ENCODE measurements around the gene DUSP22.

The DUSP22 gene

DNA sequence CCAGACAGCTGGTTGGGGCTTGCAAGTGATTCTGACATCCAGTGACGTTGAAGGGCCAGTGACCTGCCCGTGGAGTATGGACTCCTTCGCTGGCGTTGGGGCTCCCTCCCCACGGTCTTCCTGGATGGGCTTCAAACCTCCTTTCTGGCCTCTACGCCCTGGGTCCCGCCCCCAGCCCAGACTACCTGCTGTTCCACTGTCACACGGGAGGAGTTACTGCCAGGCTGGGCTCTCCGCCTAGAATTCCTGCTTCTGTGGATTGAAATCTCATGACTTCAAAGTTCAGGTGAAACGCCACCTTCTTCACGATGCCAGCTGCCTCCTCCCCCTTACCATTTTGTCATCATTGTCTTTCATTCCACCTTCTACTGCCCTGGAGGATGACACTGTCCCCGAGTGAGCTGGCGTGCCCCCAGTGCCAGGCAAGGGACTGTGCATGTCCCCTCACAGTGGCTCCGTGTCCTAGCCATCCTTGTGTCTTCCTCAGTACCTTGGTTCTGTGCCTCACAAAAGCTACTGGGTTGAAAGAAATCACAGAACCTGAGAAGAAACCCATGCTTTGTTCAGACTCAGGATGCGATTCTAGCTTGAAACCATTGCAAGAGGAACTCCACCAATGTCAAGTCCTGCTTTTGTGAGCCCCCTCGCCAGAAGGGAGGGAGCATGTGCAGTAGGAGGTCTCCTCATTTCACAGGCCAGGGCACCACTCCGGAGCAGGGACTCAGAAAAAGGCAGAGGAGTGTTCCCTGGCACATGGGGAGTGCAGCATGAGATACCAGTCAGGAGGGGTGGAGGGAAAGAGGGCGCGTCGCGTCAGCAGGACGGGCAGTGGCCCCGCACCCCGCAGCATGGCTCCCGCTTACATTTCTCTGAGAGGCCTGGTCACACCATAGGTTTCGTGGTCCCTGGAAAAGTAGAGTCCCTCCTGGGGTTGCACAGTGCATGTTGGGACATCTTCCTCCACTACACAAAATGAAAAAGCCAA is 88.2 kb downstream of the DUSP22 start:
- H3K27ac Mint-ChIP-seq (ENCODE audit: low read depth), result no peak overlapping the region
- no peak for ATAC-seq (replicated peaks; ENCODE audit: extremely low read depth, poor library complexity, severe bottlenecking)
- no peak for DNase-seq (ENCODE audit: low spot score in 2 of 2)
- H3K27me3 Mint-ChIP-seq, result peaks cover 69% of the 10 kb centered on the region
- H3K4me1 Mint-ChIP-seq, result peaks cover 19% of the 10 kb centered on the region
- no peak overlapping the region for H3K4me3 Mint-ChIP-seq
- H3K36me3 Mint-ChIP-seq (ENCODE audit: insufficient read depth), result peaks cover 3% of the 10 kb centered on the region
- no peaks in the 10 kb centered on the region for H3K9me3 Mint-ChIP-seq

DNA sequence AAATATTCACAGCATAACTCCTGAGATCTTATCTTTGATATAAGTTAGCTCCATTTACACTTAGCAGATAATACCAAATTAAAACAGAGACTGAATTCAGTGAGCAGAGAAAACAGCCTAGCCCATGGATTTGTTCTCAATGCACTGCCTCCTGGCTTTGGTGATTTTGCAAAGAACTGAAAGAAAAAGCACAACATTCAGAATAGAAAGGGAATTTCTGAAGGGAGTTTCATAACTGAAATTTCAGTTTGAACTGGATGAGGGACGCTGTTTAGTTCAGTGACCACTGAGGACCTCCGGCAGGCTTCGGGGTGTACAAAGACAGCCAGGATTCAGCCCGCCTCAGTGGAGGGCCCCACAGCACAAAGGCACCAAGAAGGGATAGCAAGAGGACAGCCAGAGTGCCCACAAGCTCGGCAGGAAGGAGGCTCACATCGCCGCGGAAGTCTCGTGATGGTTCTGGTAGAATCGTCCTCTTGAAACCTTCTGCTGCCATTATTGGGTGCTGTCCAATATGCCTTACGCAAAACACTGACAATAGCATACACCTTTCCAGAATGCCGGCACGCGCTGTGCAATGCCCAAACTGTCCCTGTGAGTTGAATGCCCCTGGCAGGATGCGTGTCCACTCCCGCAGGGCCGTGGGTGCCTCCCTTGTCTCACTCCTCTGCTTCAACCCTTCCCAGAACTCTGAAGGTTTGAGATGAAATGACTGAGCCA is 89.6 kb downstream of the DUSP22 start:
- Mint-ChIP-seq H3K36me3 (ENCODE audit: insufficient read depth) (peaks cover 3% of the 10 kb centered on the region), H3K9me3 (no peaks in the 10 kb centered on the region), H3K4me1 (peaks cover 17% of the 10 kb centered on the region), H3K27ac (ENCODE audit: low read depth) (no peak overlapping the region), H3K4me3 (no peak overlapping the region), H3K27me3 (peaks cover 69% of the 10 kb centered on the region)
- ATAC-seq (replicated peaks; ENCODE audit: extremely low read depth, poor library complexity, severe bottlenecking) (no peak), DNase-seq (ENCODE audit: low spot score in 2 of 2) (no peak)

DNA sequence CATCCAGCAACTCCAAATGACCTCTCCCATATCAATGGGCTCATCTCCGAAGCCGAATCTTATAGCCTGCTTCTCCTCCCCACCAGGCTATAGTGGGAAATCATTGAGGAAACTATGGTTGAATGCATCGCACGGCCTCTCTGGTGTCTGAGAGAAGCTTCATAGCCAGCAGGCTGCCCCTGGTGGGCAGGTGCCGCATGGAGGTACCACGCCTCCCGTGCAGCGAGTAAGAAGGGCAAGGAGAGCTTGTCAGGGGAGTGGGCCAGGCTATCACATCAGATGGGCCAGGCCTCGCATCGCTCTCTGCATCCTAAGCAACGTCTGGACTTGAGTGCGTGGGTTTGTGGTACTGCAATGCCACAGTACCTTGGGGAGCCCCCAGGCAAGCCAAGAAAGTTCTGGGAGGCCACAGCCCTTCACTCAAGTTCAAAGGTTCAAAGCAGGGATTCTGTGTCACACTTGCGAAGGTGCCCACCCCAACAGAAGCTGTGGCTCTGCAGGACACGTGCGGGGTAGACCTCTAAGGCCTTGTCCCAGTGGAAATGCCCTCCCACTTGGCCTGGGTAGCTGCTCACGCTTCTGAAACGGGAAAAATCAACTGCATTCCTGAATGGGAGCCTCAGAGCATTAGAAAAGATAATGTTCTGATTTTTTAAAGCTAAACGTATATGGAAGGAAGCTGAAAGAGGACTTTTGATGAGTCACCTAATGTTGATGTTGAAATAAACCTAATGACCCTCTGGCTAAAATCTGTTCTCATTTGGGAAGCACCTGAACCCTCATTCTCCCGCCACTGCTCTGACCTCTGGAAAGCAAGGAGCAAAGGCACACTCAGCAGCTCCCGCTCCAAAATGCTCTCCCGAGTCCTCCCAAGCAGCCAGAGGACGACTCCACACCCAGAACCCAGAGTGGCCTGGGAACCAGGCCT is 90.9 kb downstream of the DUSP22 start:
- peaks cover 12% of the 10 kb centered on the region for H3K4me1 Mint-ChIP-seq
- H3K4me3 Mint-ChIP-seq, result no peak overlapping the region
- H3K27me3 Mint-ChIP-seq, result peaks cover 69% of the 10 kb centered on the region
- DNase-seq (ENCODE audit: low spot score in 2 of 2) (no peak), ATAC-seq (replicated peaks; ENCODE audit: extremely low read depth, poor library complexity, severe bottlenecking) (no peak)
- H3K27ac Mint-ChIP-seq (ENCODE audit: low read depth), result no peak overlapping the region
- peaks cover 3% of the 10 kb centered on the region for H3K36me3 Mint-ChIP-seq (ENCODE audit: insufficient read depth)
- H3K9me3 Mint-ChIP-seq, result no peaks in the 10 kb centered on the region

DNA sequence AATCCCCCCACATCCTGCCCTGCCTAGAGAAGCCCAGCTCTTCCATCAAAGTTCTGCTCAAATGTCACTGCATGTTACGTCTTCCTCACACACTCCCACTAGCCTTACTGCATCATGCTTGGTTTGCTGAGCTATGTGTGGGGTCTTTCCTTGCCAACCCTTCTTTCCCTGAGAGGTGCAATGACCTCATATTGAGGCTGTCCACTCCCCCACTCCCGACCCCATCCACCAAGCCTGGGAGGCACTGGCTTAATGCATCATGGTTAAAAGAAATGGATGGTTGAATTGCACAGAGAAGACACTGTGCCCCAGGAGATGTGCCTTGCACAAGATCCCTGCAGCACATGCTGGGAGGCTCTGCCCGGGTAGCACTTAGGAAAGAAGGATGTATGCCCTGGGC is 91.6 kb downstream of the DUSP22 start:
- ATAC-seq (replicated peaks; ENCODE audit: extremely low read depth, poor library complexity, severe bottlenecking), result no peak
- H3K36me3 Mint-ChIP-seq (ENCODE audit: insufficient read depth), result peaks cover 3% of the 10 kb centered on the region
- H3K27me3 Mint-ChIP-seq, result peaks cover 69% of the 10 kb centered on the region
- H3K4me1 Mint-ChIP-seq, result peaks cover 12% of the 10 kb centered on the region
- H3K27ac Mint-ChIP-seq (ENCODE audit: low read depth), result no peak overlapping the region
- H3K9me3 Mint-ChIP-seq, result no peaks in the 10 kb centered on the region
- no peak overlapping the region for H3K4me3 Mint-ChIP-seq
- no peak for DNase-seq (ENCODE audit: low spot score in 2 of 2)

DNA sequence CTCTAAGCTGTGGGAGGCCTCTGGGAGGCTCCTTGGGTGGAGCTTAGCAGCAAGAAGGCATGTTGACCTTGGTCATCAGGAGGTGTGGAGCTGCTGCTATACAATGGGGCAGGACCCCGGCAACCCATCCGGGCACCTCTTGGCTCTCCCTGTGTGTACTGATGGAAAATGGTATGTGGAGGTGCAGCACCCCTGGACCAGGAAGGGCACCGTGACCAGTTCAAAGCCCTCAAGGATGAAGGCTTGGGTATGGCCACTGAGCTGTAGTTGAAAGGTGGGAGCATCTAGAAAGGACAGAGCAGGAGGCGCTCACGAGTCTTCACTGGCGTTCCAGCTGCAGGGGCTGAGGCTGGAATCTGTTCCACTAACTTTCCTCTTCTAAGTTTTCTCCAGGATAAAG is 92.6 kb downstream of the DUSP22 start:
- ATAC-seq (replicated peaks; ENCODE audit: extremely low read depth, poor library complexity, severe bottlenecking) (no peak), DNase-seq (ENCODE audit: low spot score in 2 of 2) (no peak)
- Mint-ChIP-seq H3K27me3 (peaks cover 65% of the 10 kb centered on the region), H3K27ac (ENCODE audit: low read depth) (no peak overlapping the region), H3K9me3 (no peaks in the 10 kb centered on the region), H3K36me3 (ENCODE audit: insufficient read depth) (peaks cover 3% of the 10 kb centered on the region), H3K4me3 (no peak overlapping the region), H3K4me1 (peaks cover 13% of the 10 kb centered on the region)

DNA sequence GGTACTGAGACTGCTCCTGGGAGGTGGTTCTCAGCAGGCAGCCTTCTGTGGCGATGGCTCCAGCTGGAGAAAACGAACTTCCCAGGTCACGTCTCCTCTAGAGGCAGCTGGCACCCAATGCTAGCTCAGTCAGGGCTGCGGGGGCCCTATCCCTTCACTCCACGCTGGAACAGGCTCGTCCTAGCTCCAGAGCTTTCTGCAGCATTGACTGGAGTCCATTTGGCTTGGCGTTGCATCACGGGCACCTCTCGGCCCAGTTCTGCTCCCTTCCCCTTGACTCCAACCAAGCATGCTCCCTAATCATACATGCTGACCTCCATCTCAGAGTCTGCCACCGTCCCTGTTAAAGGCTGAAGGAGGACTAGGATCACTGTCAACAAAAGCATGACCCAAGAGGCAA is 93.3 kb downstream of the DUSP22 start:
- no peak overlapping the region for H3K27ac Mint-ChIP-seq (ENCODE audit: low read depth)
- peaks cover 57% of the 10 kb centered on the region for H3K27me3 Mint-ChIP-seq

DNA sequence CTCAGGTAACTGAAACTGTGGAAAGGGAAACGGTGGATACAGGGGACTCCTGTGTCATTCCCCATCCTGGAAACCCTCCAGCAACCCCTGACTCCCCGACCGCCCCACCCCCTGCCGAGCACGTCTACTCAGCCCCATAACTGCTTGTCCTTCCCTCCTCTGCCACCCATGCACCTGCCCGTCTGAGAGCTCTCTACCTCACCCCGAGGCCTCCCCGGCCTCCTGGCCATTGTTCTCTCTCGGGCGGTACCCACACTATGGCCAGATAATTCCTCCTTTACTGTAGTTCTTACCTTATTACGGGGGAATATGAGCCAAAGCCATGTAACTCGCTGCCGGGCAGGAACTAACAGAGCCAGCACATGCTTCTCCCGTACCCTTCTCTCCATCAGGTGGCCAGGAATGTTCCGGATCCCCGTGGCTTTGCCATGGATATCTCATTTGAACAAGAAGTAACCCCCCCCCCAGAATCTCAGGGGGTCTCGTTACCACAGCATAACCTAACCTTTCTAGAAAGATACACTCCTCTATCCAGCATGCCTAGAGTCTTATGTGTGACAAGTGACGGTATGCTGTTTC is 94.5 kb downstream of the DUSP22 start:
- peaks cover 15% of the 10 kb centered on the region for H3K4me1 Mint-ChIP-seq
- no peak overlapping the region for H3K4me3 Mint-ChIP-seq
- H3K9me3 Mint-ChIP-seq, result no peaks in the 10 kb centered on the region
- peaks cover 3% of the 10 kb centered on the region for H3K36me3 Mint-ChIP-seq (ENCODE audit: insufficient read depth)
- no peak for DNase-seq (ENCODE audit: low spot score in 2 of 2)
- peaks cover 46% of the 10 kb centered on the region for H3K27me3 Mint-ChIP-seq
- no peak for ATAC-seq (replicated peaks; ENCODE audit: extremely low read depth, poor library complexity, severe bottlenecking)
- H3K27ac Mint-ChIP-seq (ENCODE audit: low read depth), result no peak overlapping the region

More for the DNA sequence above, 93.3 kb downstream of the DUSP22 start:
- ATAC-seq (replicated peaks; ENCODE audit: extremely low read depth, poor library complexity, severe bottlenecking) (no peak), DNase-seq (ENCODE audit: low spot score in 2 of 2) (no peak)
- H3K36me3 Mint-ChIP-seq (ENCODE audit: insufficient read depth), result peaks cover 3% of the 10 kb centered on the region
- no peak overlapping the region for H3K4me3 Mint-ChIP-seq
- no peaks in the 10 kb centered on the region for H3K9me3 Mint-ChIP-seq
- H3K4me1 Mint-ChIP-seq, result peaks cover 16% of the 10 kb centered on the region

DNA sequence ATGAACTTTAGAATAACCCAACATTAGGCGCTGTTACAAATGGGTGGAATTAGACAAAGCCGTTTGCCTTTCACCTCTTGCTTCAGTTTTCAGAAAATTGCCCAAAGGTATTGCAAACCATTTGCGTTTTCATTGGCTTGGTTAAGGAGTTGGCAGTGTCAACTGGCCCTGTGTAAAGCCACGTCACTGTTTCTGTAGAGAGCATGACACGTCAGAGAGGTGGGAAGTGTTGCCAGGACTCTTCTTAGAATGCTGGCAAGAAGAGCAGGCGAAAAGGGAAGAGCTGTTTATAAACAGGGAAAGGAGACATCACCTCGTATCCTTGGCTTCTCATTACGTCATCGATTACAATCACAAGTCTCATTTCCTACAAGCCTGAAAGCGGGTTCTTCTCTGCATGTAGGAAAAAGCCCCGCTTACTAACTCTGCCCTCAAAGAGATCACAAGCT is 95.0 kb downstream of the DUSP22 start:
- DNase-seq (ENCODE audit: low spot score in 2 of 2) (no peak), ATAC-seq (replicated peaks; ENCODE audit: extremely low read depth, poor library complexity, severe bottlenecking) (no peak)
- H3K4me1 Mint-ChIP-seq, result peaks cover 13% of the 10 kb centered on the region
- peaks cover 5% of the 10 kb centered on the region for H3K36me3 Mint-ChIP-seq (ENCODE audit: insufficient read depth)
- H3K9me3 Mint-ChIP-seq, result no peaks in the 10 kb centered on the region
- no peak overlapping the region for H3K4me3 Mint-ChIP-seq
- peaks cover 40% of the 10 kb centered on the region for H3K27me3 Mint-ChIP-seq
- no peak overlapping the region for H3K27ac Mint-ChIP-seq (ENCODE audit: low read depth)

DNA sequence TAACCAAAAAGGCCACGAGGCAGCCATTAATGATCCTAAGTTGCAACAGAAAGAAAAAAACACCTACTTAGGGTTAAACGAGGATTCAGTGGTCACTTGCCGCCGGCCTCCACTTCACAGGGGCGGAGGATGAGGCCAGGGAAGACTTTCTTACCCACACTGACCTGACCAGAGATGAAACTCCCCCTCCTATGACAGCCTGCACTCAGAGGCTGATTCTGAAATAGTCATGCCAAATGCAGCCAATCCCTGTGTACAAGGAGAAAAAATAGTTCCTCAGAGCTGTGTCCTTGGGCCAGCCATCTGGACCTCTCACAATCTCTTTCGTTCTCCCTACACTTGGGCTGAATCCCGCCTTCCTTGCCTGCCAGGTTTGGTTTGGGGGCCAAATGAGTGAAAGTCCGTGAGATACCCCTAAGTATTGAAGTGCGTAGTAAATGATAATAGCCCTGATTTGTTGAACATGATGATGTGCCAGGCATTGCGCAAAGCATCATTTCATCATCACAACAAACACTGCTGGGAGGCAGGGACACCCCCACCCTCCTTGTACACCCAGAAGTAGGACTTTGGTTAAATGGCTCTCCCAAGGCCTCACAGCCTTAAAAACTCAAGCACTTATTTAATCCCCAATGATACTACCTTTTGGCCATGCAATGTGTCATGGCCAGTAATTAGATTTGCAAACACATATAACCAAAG is 96.1 kb downstream of the DUSP22 start:
- Mint-ChIP-seq H3K36me3 (ENCODE audit: insufficient read depth) (peaks cover 7% of the 10 kb centered on the region), H3K9me3 (no peaks in the 10 kb centered on the region), H3K27me3 (peaks cover 35% of the 10 kb centered on the region), H3K27ac (ENCODE audit: low read depth) (no peak overlapping the region), H3K4me1 (peaks cover 21% of the 10 kb centered on the region), H3K4me3 (no peak overlapping the region)
- DNase-seq (ENCODE audit: low spot score in 2 of 2) (no peak), ATAC-seq (replicated peaks; ENCODE audit: extremely low read depth, poor library complexity, severe bottlenecking) (no peak)

DNA sequence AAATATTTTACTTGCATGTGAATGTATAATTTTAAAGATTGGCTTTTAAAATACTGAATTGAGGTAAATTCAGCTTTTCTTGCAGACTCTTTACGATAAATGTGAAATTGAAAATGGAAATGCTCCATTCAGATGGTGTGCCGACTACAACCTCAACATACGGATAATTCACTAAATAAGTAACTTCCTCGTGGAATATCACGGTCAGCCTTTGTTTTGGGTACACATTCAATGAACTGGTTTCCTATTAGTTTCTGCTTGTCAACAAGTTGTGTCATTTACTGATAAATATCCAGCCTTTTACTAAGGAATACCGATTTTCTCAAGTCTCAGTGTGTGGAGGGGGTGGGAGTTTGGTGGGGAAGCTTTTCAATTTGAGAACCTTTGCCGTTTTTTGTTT is 96.9 kb downstream of the DUSP22 start:
- Mint-ChIP-seq H3K4me3 (peak overlapping the region; percentile 87), H3K4me1 (peaks cover 28% of the 10 kb centered on the region), H3K27ac (ENCODE audit: low read depth) (no peak overlapping the region), H3K27me3 (peaks cover 35% of the 10 kb centered on the region), H3K36me3 (ENCODE audit: insufficient read depth) (peaks cover 11% of the 10 kb centered on the region), H3K9me3 (no peaks in the 10 kb centered on the region)
- ATAC-seq (replicated peaks; ENCODE audit: extremely low read depth, poor library complexity, severe bottlenecking), result no peak
- no peak for DNase-seq (ENCODE audit: low spot score in 2 of 2)

DNA sequence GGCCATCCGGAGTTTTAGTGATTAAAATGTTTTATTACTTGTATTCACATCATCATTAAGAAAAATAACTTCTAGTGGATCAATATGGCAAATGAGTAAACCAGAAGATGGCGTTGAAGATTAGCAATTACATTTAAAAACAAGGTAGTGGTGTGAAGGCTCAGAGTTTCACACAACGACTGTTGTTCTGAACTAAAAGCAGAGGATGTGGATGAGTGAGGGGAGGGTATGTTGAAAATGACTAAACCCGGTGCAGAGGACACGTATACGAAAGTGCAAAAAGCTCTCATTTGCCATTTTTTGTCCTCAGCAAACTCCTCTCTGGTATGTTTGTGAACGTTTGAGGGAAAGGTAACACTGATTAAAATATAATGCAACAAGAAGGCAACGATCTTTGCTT is 97.3 kb downstream of the DUSP22 start:
- Mint-ChIP-seq H3K4me3 (peak overlapping the region; percentile 87), H3K27ac (ENCODE audit: low read depth) (peak overlapping the region; percentile 60), H3K9me3 (no peaks in the 10 kb centered on the region), H3K4me1 (peaks cover 28% of the 10 kb centered on the region), H3K36me3 (ENCODE audit: insufficient read depth) (peaks cover 11% of the 10 kb centered on the region), H3K27me3 (peaks cover 31% of the 10 kb centered on the region)
- ATAC-seq (replicated peaks; ENCODE audit: extremely low read depth, poor library complexity, severe bottlenecking) (peak; percentile 48), DNase-seq (ENCODE audit: low spot score in 2 of 2) (no peak)

All from central memory CD8-positive, alpha-beta T cell (primary cell).